Inflammatory macrophage treated with lipopolysaccharide for 1 hour (primary cell): ENCODE measurements around the gene ZNF740.
A peak's percentile ranks its signal among the peaks of the same experiment; 100 is the strongest.

ENCODE experiments used
- DNase-seq, 2 donors: peaks; one replicate each; pipeline ENCODE4 v3.0.0-alpha.2; 2020 to 2022

ZNF740 gene

GRCh38 chr12:53214687-53215455 lies 34.3 kb downstream of the ZNF740 start:
- DNase-seq, result no peak

- DNase-seq, result no peak
Observed at GRCh38 chr12:53215497-53215896, 35.0 kb downstream of the ZNF740 start.

- peak; percentile 71 to 75 for DNase-seq
Observed at GRCh38 chr12:53217051-53217930, 36.8 kb downstream of the ZNF740 start.

DNA sequence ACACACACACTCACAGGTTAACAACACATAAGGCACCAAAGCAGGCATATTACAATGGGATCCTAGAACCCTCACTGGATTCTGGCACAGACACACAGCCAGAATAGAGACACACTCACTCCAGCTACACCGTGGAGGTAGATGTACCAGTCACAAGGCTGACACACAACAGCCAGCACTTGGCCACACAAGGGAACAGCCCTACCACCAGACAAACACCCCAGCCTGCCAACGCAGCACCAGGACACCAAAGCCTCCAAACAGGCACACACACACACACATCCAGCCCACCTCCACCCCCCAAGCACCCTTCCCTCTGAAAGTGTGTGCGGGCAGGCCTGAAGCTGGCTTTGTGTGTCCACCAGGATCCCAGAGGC lies 37.4 kb downstream of the ZNF740 start:
- no peak for DNase-seq

DNA sequence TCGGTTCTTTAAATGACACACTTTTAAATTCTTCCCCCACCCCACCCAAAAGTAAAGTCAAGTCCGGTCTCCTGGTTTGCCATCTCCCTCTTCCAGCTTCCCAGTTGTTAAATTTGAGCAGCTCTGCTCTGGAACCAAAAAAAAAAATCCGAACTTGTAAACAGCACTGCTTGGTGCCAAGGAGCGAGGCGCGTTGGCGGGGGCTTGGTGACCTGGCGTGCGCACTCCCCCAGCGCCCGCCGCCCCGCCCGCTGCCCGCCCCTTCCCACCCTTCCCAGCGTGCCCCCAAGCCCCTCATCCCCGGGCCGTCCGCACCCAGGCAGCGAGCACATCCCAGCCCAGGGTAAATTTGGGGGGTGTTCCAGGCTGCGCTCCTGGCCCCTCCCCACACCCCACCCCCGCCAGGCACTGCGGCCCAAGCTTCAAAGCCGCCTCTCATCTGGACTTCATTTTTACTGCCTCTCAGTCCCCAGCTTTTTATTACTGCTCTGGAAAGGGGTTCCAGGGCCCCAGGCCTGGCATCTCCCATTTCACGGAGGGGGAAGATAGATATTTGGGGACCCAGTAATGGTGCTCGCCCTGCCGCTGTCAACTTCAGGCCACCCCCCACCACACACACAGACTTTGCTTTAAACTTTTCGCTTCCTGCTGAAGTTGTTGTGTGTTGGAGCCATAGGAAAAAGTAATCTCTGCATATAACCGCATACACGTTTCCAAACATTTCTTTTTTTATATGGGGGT lies 38.2 kb downstream of the ZNF740 start:
- no peak for DNase-seq

DNA sequence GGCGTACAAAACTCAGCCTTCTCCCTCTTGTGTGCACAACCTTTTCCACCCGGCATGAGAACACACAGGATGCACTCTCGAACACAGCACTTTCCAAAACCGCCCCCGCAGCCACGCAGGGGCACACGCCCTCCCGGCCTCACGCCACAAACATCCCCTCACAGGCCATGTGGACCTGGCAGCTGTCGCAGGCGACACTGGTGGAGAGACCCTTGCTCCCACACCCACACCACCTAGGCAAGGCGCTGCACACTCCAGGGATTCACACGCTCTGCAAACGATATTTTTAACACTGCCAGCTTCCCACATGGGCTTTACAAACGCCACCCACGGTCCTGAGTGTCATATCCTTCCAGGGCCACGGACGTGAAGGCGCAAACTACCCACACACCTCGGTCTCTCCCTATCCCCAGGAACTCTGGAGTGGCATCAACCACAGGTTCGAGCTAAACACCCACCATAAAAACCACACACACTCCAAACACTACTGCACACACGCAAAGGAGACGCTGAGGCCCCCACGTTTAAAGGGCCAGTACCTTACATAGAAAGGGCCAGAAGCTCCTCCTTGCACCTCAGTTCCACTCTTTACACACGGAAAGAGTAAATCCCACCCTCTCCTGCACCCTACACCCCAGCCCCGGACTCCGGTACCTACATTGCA lies 38.9 kb downstream of the ZNF740 start:
- DNase-seq, result peak; percentile 76 to 97

DNA sequence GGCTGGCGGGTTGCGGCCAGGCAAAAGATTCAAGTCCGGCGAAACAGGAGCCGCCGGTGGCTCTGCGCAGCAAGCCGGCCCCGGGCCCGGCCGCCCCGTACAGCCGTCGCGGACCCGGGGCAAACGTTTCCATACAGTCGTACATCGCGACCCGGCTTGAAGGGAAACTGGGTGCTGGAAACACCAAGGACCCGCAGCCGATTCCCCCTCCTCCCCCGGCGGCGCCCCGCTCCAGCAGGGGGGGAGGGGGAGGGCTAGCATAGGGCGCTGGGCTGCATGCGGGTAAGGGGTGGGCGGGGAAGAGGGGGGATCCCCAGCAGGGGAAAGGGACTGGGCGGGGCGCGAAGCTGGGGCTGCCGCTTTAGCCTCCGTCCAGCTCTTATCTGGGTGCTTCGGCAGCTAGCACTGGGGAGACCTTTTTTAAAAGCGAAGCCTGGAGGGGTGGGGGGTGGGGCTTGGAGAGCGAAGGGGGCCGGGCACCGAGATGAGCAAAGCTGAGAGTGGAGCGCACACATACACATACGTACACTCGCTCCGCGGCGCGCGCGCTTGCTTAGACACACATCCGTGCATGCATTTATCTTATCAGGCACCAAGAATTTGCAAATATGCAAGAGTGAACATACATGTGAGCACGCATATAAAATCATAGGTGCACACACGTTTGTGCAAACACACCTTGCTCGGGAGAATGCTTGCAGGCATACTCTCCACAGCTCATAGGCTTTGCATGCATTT lies 39.6 kb downstream of the ZNF740 start:
- DNase-seq, result peak; percentile 24 to 54

GRCh38 chr12:53220694-53221202 lies 40.2 kb downstream of the ZNF740 start:
- DNase-seq, result peak; percentile 93 to 95

- peak; percentile 53 to 59 for DNase-seq
Observed at GRCh38 chr12:53221203-53222080, 40.9 kb downstream of the ZNF740 start.

DNA sequence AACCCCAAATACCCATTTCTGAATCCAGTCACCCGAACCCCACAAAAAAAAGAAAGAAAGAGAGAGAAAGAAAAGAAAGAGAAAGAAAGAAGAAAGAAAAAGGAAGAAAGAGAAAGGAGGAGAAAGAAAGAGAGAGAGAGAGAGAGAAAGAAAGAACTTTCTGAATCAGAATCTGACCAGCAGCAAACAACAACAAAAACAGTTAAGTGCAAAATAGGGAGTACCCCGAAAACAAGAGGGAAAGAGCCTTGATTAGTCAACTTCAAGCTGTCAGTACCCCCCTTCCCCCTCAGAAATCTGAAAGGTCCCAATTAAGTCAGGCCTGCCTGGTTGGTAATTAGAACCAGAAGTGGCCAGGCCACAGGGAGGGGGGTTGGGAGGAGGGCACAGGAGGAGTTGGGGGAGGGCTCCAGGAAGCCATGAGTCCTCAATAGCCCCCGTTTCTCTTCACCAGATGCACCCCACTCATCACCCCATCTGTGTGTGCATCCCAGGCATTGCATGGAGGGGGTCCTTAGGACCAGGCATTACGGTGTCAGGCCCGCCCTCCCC lies 41.7 kb downstream of the ZNF740 start:
- DNase-seq, result no peak

- DNase-seq, result no peak
Observed at GRCh38 chr12:53222806-53223261, 42.3 kb downstream of the ZNF740 start.

DNA sequence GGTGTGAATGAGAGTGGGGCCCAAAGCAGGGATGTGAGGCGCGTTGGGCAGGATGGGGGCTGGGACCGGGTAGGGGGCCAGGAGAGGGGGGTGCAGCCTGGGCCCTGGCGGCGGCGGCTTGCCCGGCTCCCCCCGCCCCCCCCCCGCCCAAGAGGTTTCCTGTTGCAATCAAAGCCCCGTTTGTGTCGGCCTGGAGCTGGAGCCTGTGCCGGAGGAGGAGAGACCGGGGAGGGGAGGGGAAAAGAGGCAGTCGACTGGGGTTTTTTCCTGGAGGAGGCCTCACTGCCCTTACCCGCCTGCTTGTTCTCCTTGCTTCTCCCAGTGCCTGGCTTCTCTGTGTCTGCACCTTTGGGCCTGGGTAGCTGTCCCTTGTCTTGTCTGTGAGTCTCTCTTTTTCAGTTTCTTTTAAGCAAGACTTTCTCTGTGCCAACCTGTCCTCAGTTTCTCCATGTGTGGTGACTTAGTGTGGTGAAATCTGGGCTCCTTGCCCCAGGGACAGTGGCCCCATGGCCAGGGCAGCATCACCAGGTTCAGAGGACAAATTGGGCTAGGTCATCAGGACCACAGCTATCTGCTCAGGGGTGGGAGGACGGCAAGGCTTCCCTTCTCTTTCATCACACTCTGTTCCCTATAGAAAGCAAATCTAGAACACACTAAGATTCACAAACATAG lies 43.0 kb downstream of the ZNF740 start:
- DNase-seq, result no peak

DNA sequence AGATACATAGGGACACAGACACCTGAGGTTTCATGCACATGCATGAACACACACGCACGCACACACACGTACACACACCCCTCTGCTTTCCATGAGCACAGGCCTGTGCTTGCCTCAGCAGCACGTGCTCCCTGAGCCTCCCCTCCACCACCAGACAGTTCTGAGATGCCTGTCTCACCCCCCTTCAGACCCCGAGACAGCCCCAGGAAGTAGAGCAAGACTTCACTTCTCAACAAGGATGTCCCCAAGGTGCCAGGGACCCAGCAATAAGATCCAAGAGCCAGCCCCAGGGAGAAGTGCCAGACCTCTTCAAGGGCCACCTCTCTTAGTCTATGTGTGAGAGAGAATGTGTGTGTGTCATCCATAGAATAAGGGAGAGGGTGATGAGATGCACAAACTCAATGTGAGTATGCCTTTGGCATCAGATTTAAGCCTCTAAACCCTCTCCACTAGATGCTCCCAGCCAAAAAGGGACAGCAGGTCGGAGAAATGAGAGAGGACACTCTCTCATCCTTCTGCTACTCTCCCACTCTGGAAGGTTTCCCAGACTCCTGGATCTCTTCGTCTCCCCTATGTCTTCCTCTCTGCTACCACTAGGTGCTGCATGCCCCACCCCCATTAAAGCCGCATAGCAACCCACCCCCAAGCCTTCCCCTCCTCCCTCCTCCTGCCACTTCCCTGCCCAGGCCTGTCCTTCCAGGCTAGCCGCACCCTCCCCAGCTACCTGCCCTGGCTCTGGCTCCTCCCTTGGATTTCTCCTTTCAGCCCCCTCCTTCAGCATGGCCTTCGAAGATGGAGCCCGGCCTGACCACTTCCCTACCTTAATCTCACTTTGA lies 43.8 kb downstream of the ZNF740 start:
- no peak for DNase-seq

DNA sequence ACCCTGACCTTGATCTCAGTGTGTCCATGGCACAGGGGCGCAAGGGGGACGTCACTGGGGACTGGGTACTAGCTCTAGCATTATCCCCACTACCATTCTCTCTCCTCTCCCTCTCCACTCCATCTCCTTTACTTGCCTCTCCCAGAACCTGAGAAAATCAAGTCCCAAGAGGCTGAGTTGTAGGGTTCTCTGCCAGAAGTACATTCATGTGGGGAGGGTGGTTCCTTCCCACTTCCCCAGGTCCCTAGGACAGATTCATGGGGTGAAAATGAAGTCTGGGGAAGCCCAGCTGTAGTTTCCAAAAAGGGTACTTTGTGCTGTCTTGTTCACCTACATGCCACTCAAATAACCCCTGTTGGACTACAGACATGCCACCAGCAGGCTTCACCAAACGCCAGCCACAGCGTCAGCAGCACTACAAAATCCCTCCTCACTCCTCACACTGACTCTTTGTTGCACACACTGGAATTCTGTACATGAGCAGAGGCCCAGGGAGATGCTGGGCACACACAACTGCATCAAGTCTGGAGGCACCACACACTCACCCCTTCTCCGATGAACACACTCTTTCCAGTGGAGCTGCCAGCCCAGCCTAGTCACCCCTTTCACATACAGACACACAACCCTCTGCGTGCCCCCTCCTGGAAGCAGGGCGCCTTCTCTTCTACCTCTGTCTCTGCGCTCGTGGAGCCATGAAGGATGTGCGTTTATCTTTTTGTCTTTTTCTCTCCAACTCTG lies 44.5 kb downstream of the ZNF740 start:
- no peak for DNase-seq

- DNase-seq, result no peak
Observed at GRCh38 chr12:53225635-53226424, 45.3 kb downstream of the ZNF740 start.

- no peak for DNase-seq
Observed at GRCh38 chr12:53226815-53227214, 46.3 kb downstream of the ZNF740 start.

GRCh38 chr12:53227341-53227740 lies 46.8 kb downstream of the ZNF740 start:
- DNase-seq, result no peak
